ENCODE results near the gene KIF5A.
"Not testable (repeated sequence)": the region's sequence is repeated elsewhere in the genome, so short reads cannot be mapped to it uniquely, and the experiment has no call there.

DNA sequence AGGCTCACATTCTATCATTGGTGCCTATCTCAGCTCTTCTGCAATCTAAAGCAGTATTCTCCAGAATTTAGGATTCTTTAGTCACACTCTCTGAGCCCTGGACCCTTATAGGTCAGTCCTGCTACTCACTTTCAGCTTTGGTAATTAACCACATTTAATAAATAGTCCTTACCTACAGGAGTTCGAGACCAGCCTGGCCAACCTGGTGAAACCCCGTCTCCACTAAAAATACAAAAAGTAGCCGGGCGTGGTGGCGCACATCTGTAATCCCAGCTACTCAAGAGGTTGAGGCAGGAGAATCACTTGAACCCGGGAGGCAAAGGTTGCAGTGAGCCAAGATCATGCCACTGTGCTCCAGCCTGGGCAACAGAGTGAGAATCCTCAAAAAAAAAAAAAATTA lies 36.2 kb upstream of the KIF5A start:
- not testable (repeated sequence) for TF ChIP-seq ZFX (IDR thresholded peaks at IDR 0.05; ENCODE audit: borderline replicate concordance)
- TF ChIP-seq, protein P1, sequence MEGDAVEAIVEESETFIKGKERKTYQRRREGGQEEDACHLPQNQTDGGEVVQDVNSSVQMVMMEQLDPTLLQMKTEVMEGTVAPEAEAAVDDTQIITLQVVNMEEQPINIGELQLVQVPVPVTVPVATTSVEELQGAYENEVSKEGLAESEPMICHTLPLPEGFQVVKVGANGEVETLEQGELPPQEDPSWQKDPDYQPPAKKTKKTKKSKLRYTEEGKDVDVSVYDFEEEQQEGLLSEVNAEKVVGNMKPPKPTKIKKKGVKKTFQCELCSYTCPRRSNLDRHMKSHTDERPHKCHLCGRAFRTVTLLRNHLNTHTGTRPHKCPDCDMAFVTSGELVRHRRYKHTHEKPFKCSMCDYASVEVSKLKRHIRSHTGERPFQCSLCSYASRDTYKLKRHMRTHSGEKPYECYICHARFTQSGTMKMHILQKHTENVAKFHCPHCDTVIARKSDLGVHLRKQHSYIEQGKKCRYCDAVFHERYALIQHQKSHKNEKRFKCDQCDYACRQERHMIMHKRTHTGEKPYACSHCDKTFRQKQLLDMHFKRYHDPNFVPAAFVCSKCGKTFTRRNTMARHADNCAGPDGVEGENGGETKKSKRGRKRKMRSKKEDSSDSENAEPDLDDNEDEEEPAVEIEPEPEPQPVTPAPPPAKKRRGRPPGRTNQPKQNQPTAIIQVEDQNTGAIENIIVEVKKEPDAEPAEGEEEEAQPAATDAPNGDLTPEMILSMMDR (IDR thresholded peaks at IDR 0.05), result not testable (repeated sequence)

All from 22Rv1 (cell line).